ENCODE data around the gene DSTN. TPM values are rescaled to one million over a fixed set of nuclear protein-coding genes. Genes with fewer than 3 reads are reported as not detected.
"Not testable (repeated sequence)": the region's sequence is repeated elsewhere in the genome, so short reads cannot be mapped to it uniquely, and the experiment has no call there.

The DSTN gene
- total RNA-seq, 1 donor: 348 TPM

DNA sequence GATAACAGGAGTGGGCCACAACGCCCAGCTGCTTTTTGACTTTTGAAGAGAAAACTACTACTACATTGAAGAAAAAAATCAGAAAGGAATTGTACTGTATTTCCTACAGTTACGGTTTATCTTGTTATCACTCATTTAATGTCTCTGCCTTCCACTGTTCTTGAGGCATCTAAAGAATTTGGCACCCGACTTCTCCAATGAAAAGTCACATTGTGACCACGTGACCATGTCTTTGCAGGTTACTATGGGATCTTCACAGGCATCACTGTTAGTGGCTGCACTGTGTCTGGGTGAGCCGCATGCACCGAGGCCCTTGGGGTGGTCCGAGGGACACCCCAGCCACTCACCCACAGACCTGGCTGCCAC, 85.4 kb downstream of the DSTN start:
- TF ChIP-seq, protein P1, sequence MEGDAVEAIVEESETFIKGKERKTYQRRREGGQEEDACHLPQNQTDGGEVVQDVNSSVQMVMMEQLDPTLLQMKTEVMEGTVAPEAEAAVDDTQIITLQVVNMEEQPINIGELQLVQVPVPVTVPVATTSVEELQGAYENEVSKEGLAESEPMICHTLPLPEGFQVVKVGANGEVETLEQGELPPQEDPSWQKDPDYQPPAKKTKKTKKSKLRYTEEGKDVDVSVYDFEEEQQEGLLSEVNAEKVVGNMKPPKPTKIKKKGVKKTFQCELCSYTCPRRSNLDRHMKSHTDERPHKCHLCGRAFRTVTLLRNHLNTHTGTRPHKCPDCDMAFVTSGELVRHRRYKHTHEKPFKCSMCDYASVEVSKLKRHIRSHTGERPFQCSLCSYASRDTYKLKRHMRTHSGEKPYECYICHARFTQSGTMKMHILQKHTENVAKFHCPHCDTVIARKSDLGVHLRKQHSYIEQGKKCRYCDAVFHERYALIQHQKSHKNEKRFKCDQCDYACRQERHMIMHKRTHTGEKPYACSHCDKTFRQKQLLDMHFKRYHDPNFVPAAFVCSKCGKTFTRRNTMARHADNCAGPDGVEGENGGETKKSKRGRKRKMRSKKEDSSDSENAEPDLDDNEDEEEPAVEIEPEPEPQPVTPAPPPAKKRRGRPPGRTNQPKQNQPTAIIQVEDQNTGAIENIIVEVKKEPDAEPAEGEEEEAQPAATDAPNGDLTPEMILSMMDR (IDR thresholded peaks at IDR 0.05; ENCODE audit: insufficient read depth, low read length): no peak
- no peak overlapping the region for H3K4me3 ChIP-seq (ENCODE audit: low read depth, low read length)
- DNase-seq (ENCODE audit: low read depth): peak; percentile 58

DNA sequence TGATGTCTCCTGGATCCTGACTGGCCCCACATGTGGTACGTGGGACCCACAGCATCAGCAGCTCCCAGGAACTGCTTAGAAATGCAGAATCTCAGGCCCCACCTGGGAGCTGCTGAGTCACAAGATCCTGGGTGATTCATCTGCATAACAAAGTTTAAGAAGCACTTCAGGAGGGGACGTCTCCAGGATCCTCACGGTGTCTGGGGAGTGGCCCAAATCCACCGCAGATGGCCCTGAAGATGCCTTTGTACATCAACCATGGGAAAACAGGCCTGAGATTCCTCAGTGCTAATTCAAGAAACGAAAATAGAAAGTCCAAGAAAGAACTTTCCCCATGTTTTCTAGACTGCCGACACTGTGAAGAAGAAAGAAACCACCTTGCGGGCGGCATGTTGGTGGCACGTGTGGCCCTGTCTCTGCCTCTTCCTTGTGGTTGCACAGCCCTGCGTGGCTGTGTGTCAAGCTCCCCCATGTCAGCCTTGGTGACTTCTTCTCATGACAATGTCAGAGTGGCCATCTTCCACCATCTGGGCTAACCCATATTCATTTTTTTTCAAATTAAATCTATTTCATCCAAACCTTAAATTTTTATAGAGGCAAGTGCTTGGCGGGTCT, 86.1 kb downstream of the DSTN start:
- H3K4me3 ChIP-seq (ENCODE audit: low read depth, low read length): no peak overlapping the region
- TF ChIP-seq, protein P1 (IDR thresholded peaks at IDR 0.05; ENCODE audit: insufficient read depth, low read length): no peak
- peak; percentile 50 for DNase-seq (ENCODE audit: low read depth)

DNA sequence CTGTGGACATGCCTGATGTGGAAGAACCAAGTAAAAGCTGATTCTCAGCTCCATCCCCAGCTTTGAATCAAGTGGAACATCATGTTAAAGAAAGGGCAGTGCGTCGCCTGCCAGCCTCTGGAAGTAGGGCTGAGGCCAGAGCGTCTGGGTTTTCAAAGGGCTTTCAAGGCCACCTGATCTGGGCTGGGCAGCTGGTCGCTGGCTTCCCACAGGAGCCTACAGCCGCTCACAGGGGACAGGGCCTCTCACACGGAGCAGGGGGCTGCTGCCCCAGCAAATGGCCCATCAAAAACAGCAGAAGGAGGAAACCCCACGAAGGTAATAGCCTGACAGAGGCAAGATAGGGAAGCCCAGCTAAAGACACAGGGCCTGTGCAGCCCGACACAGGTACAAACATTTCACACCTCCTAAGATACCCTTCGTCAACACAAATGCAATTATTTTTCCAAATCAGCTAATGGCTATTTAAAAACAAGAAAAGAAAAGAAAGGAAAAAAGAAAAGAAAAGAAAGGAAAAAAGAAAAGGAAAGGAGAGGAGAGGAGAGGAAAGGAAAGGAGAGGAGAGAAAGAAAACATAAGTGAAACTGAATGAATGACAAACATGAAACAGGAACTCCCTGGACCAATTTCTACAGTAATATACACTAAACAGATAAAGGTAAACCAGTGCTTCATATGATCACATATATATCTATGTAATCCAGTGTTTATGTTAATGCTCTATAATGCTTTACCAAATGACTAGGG, 87.4 kb downstream of the DSTN start:
- TF ChIP-seq, protein P1 (IDR thresholded peaks at IDR 0.05; ENCODE audit: insufficient read depth, low read length): no peak
- no peak for DNase-seq (ENCODE audit: low read depth)

DNA sequence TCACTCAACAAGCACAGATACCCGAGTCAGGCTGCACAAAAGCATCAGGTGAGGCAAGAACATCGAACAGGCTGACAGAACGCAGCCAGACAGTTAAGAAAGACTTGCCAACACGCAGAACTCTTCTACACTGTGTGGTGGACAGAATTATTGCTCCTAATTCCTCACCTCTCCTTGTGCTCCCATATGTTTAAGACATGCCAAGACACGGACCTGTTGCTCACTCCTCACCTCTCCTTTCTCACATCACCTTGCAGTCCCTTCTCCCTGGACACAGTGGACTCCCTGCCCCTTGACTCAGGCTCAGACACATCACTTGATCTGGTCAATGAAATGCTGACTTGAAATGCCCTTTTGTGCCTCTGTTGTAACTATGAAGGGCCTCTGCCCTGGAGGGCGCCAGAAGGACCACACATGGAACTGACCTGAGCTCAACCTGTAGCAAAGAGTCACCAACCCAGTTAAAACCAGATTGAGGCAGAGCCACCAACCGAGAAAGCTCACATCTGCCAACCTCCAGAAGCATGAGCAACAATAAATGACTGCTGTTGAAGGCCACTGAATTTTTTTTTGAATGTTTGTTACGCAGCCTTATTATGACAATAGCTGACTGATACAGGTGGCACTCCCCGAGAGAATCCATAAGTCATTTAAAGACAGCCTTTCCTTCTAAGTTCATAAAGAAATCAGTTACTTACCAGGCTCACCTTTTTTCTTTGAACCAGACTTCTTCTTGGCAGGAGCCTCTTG, 88.2 kb downstream of the DSTN start:
- H3K4me3 ChIP-seq (ENCODE audit: low read depth, low read length): no peak overlapping the region
- DNase-seq (ENCODE audit: low read depth): no peak
- TF ChIP-seq, protein P1 (IDR thresholded peaks at IDR 0.05; ENCODE audit: insufficient read depth, low read length): no peak

More for the DNA sequence above, 87.4 kb downstream of the DSTN start:
- H3K4me3 ChIP-seq (ENCODE audit: low read depth, low read length): no peak overlapping the region

DNA sequence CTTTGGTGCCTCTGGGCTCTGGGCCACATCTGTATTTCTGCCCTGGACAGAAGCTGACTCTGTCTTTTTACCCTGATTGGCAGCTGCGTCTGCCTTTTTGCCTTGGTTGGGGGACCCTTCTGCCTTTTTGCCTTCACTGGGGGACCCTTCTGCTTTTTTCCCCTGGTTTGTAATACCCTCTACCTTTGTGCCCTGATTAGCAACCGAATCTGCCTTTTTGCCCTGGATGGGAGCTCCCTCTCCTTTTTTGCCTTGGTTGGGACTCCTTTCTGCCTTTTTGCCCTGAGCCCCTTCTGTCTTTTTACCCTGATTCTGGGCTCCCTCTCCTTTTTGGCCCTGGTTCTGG, 88.7 kb downstream of the DSTN start:
- H3K4me3 ChIP-seq (ENCODE audit: low read depth, low read length): no peak overlapping the region
- TF ChIP-seq, protein P1 (IDR thresholded peaks at IDR 0.05; ENCODE audit: insufficient read depth, low read length): no peak
- no peak for DNase-seq (ENCODE audit: low read depth)

DNA sequence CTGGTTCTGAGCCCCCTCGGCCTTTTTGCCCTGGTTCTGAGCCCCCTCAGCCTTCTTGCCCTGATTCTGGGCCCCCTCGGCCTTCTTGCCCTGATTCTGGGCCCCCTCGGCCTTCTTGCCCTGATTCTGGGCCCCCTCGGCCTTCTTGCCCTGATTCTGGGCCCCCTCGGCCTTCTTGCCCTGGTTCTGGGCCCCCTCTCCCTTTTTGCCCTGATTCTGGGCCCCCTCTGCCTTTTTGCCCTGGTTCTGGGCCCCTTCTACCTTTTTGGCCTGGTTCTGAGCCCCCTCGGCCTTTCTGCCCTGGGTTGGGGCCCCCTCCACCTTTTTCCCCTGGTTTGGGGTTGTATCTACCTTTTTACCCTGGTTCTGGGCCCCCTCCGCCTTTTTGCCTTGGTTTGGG, 89.5 kb downstream of the DSTN start:
- not testable (repeated sequence) for DNase-seq (ENCODE audit: low read depth); H3K4me3 ChIP-seq (ENCODE audit: low read depth, low read length)

Other genes starting within 250 kb of the DSTN start
- gene BFSP1, start 38.7 kb upstream of the DSTN start, total RNA-seq (ENCODE audit: low replicate concordance): 1.3 and 3.5 TPM in 2 replicates
- 95.5 and 171 TPM in 2 replicates for gene RRBP1, start 112.2 kb downstream of the DSTN start, total RNA-seq (ENCODE audit: low replicate concordance)
- gene BANF2, start 129.9 kb downstream of the DSTN start, total RNA-seq (ENCODE audit: low replicate concordance): not detected in 2 replicates

All from fibroblast of the aortic adventitia (primary cell).